Neural cell (in vitro differentiated cells): ENCODE data around the gene ULK3.

Experiments used
- EP300 ChIP-seq: fragments of 450-650 bp; conservative IDR thresholded peaks from 2 replicates; pipeline ENCODE4 v1.6.1; 2014; ENCODE audit warnings: antibody characterized with exemption, mild to moderate bottlenecking, moderate library complexity; ENCODE audit not compliant: poor library complexity, severe bottlenecking
- EZH2 ChIP-seq: fragments of 200-600, 300-800 bp; shearing (Covaris generic), sonication (generic); IDR thresholded peaks from 2 replicates; pipeline ENCODE4 v1.6.1; 2014; ENCODE audit warnings: antibody characterized with exemption, low read length, borderline replicate concordance, mild to moderate bottlenecking; ENCODE audit not compliant: insufficient read depth, poor library complexity, severe bottlenecking
- MXI1 ChIP-seq: fragments of 450-650 bp; conservative IDR thresholded peaks from 2 replicates; pipeline ENCODE4 v1.6.1; 2014; ENCODE audit warnings: antibody characterized with exemption, mild to moderate bottlenecking; ENCODE audit not compliant: poor library complexity, severe bottlenecking
- POLR2AphosphoS5 ChIP-seq: IDR thresholded peaks from 2 replicates; pipeline ENCODE4 v1.6.1; 2012
- RAD21 ChIP-seq: fragments of 450-650 bp; conservative IDR thresholded peaks from 2 replicates; pipeline ENCODE4 v1.6.1; 2014; ENCODE audit warnings: antibody characterized with exemption, mild to moderate bottlenecking, moderate library complexity
- SMC3 ChIP-seq: fragments of 450-650 bp; conservative IDR thresholded peaks from 2 replicates; pipeline ENCODE4 v1.6.1; 2014; ENCODE audit warnings: antibody characterized with exemption, mild to moderate bottlenecking, moderate library complexity; ENCODE audit not compliant: poor library complexity
- TF ChIP-seq, protein P1 (sequence below): fragments of 450-650 bp; IDR thresholded peaks from 2 replicates; pipeline ENCODE4 v1.5.1; 2014; ENCODE audit warnings: antibody characterized with exemption, mild to moderate bottlenecking, moderate library complexity; ENCODE audit not compliant: poor library complexity, severe bottlenecking
- TF ChIP-seq, protein P2 (sequence below): IDR thresholded peaks from 2 replicates; pipeline ENCODE4 v1.6.1; 2012; ENCODE audit warnings: borderline replicate concordance

- TF ChIP-seq, protein P1, sequence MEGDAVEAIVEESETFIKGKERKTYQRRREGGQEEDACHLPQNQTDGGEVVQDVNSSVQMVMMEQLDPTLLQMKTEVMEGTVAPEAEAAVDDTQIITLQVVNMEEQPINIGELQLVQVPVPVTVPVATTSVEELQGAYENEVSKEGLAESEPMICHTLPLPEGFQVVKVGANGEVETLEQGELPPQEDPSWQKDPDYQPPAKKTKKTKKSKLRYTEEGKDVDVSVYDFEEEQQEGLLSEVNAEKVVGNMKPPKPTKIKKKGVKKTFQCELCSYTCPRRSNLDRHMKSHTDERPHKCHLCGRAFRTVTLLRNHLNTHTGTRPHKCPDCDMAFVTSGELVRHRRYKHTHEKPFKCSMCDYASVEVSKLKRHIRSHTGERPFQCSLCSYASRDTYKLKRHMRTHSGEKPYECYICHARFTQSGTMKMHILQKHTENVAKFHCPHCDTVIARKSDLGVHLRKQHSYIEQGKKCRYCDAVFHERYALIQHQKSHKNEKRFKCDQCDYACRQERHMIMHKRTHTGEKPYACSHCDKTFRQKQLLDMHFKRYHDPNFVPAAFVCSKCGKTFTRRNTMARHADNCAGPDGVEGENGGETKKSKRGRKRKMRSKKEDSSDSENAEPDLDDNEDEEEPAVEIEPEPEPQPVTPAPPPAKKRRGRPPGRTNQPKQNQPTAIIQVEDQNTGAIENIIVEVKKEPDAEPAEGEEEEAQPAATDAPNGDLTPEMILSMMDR: no peak
- TF ChIP-seq RAD21 (no peak), MXI1 (no peak), EZH2 (no peak), EP300 (no peak), POLR2AphosphoS5 (no peak), SMC3 (no peak)
- TF ChIP-seq, protein P2, sequence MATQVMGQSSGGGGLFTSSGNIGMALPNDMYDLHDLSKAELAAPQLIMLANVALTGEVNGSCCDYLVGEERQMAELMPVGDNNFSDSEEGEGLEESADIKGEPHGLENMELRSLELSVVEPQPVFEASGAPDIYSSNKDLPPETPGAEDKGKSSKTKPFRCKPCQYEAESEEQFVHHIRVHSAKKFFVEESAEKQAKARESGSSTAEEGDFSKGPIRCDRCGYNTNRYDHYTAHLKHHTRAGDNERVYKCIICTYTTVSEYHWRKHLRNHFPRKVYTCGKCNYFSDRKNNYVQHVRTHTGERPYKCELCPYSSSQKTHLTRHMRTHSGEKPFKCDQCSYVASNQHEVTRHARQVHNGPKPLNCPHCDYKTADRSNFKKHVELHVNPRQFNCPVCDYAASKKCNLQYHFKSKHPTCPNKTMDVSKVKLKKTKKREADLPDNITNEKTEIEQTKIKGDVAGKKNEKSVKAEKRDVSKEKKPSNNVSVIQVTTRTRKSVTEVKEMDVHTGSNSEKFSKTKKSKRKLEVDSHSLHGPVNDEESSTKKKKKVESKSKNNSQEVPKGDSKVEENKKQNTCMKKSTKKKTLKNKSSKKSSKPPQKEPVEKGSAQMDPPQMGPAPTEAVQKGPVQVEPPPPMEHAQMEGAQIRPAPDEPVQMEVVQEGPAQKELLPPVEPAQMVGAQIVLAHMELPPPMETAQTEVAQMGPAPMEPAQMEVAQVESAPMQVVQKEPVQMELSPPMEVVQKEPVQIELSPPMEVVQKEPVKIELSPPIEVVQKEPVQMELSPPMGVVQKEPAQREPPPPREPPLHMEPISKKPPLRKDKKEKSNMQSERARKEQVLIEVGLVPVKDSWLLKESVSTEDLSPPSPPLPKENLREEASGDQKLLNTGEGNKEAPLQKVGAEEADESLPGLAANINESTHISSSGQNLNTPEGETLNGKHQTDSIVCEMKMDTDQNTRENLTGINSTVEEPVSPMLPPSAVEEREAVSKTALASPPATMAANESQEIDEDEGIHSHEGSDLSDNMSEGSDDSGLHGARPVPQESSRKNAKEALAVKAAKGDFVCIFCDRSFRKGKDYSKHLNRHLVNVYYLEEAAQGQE: no peak
These were observed 53.8 kb downstream of the ULK3 start for GRCh38 chr15:74789171-74789631.
